Liver (tissue), 3 donors: ENCODE data around the gene ACIN1.

Experiments used
- ATF3 ChIP-seq: IDR thresholded peaks from 2 replicates; pipeline ENCODE4 v1.6.1; 2016; ENCODE audit warnings: antibody characterized with exemption
- CTCF ChIP-seq: fragments of 150-350 bp; IDR thresholded peaks from 2 replicates; pipeline ENCODE4 v1.5.1; 2017; ENCODE audit warnings: improper control_type of control experiment, low read depth, low read length; ENCODE audit not compliant: missing input control
- FOXA1 ChIP-seq: IDR thresholded peaks from 2 replicates; pipeline ENCODE4 v1.6.1; 2016; ENCODE audit warnings: antibody characterized with exemption
- RAD21 ChIP-seq, 2 donors: IDR thresholded peaks; 2 replicates each; pipeline ENCODE4 v1.6.1; 2016; ENCODE audit warnings: antibody characterized with exemption in 2 of 2, mild to moderate bottlenecking in 2 of 2
- SP1 ChIP-seq: IDR thresholded peaks from 2 replicates; pipeline ENCODE4 v1.6.1; 2018; ENCODE audit warnings: antibody characterized with exemption, mild to moderate bottlenecking
- TAF1 ChIP-seq: conservative IDR thresholded peaks from 2 replicates; pipeline ENCODE4 v1.6.1; 2016; ENCODE audit warnings: antibody characterized with exemption, mild to moderate bottlenecking
- donor health status: healthy.
- donor health status: healthy.

GRCh38 chr14:23056145-23056955 is 38.6 kb downstream of the ACIN1 start:
- TF ChIP-seq CTCF (peak; percentile 55), ATF3 (no peak), TAF1 (no peak), FOXA1 (no peak), RAD21 (IDR thresholded peaks at IDR 0.05) (peak; percentile 44 to 72), SP1 (no peak)
